Stimulated activated CD4-positive, alpha-beta T cell treated with anti-CD3 and anti-CD28 coated beads, Interleukin-1b, Interleukin-23, amount 100 ng/mL, for 4 hours (primary cell): ENCODE results near the gene CNTNAP5.

Source experiments
- DNase-seq, 2 donors: peaks; one replicate each; pipeline ENCODE4 v3.0.0-alpha.2; 2020; ENCODE audit warnings: low read depth in 2 of 2

The CNTNAP5 gene

GRCh38 chr2:124437811-124438210 lies 412.7 kb downstream of the CNTNAP5 start:
- no peak for DNase-seq

- DNase-seq: no peak
Observed at GRCh38 chr2:124450481-124450880, 425.4 kb downstream of the CNTNAP5 start.

DNA sequence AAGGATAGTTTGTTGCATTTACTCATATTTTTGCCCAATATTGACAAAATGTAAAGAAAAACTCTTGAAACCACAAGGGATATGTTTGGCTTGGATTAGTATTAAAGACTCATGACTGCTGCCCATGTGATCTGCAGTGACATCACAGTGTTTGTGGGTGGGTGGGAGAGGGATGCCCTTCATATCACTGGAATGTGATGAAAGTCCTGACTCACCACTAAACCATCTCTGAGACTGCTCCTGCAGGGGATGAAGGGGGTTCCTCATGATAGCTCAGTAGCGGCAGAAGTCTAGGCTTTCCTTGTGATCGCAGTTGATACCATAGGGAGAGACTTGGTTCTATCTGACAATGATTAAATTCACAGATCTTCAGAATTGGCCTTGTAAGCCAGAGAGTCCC lies 451.2 kb downstream of the CNTNAP5 start:
- no peak for DNase-seq

DNA sequence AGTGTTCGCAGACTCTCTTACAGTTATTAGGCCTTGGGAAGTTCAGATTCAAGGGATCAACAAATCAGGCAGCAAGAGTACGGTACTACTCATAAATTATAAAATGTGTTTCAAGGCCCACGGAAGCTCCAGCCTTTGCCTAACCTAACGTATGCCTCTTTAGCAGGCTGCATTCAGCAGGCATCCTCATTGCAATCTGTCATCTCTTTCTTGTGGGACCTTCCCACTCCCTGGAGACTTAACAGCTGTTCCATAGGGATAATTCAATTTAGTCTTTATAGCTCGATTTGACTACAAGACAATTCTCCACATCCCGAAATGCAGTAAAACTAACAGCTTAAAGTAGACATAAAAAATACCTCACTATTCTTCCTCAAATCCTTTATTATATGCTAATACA lies 453.7 kb downstream of the CNTNAP5 start:
- DNase-seq: no peak

DNA sequence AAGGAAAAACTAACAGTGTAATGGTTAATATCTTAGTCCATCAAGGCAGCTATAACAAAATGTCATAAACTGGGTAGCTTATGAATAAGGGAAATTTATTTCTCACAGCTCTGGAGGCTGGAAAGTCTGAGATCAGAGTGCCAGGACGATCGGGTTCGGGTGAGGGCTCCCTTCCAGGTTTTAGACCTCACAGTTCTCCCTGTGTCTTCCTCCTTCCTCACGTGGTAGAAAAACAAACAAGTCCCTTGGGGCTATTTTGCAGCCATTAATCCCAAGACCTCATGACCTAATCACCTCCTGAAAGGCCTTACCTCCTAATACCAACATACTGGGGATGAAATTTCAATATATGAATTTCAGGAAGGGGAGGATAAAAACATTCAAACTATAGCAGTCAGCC lies 455.9 kb downstream of the CNTNAP5 start:
- no peak for DNase-seq

DNA sequence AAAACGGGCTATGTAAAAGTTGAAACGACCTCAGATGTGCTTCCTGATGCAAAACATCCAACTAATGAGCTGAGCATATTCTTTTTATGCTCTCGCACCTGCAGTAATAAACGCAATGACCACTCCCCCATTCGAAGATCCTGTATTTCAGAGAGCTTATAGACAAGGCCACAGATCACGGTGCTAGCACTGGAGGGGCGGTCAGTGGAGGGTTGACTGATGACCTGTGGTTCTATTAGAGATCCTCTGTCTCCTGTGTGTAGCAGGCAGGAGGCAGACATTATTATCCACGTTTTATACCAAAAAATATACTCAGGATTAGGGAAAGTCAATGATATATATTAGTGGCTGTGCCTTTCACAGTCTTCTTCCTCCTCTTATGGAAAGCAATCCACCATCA lies 457.0 kb downstream of the CNTNAP5 start:
- DNase-seq: no peak

DNA sequence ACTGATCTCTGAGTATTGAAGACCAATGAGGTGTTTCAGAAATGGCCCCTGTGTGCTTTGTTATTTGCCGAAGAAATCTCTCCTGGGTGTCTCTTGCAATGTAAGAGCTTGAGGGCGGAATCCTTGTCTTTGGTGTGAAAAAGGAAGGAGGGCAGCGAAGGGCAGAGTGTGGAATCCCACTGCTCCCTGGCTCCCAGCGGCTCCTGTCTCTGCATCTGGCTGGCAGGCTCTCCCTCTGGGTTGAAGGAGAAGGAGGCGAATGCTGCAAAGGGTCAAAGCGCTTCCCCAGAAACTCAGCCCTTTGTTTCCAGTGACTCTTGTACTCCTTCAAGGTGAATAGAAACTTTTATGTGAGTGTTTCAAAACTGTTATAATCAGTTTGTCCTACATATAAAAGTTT lies 457.5 kb downstream of the CNTNAP5 start:
- DNase-seq: no peak

DNA sequence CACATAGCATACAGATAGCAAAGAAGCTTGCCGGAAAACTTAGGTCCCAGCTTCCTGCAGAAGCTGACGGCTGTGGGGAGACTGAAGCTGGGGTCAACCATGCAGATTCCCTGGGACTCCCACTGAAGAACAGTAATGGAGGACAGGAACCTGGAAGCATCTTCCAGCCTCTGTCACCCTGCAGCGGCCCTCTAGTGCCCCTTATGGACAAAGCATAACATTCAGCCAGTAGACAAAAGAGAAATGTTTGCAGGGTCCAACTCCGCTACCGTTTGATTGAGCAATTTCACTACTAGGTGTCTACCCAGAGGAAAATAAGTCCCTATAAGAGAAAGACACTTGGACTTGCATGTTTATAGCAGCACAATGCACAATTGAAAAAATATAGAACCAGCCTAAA lies 460.6 kb downstream of the CNTNAP5 start:
- DNase-seq: no peak

- DNase-seq: no peak
Observed at GRCh38 chr2:124489686-124490085, 464.6 kb downstream of the CNTNAP5 start.

DNA sequence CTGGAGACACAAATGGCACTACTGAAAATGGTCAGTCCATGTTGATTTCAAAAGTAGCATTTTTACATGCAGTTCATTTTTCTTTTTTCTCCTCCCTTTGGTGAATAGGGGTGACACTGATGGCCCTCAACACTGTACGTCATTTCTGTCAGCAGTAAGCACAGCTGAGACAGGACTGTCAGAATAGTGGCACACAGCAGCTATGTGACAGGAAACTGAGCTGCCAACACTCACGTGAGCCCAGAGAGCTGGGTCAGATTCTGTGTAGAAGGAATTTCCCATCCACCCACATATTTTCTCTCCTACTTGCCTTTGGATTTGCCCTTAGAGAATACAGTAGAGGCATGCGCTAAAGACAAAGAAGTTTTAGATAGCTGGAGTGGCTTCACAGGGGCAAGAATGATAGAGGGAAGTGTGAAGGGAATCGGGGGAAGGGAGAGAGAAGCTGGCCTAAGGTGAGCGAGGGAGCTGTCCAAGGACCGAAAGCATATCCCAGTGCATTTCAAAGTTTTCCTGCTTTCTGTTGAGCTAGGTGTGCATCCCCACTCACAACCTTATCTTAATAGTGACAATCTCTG lies 476.6 kb downstream of the CNTNAP5 start:
- no peak for DNase-seq

DNA sequence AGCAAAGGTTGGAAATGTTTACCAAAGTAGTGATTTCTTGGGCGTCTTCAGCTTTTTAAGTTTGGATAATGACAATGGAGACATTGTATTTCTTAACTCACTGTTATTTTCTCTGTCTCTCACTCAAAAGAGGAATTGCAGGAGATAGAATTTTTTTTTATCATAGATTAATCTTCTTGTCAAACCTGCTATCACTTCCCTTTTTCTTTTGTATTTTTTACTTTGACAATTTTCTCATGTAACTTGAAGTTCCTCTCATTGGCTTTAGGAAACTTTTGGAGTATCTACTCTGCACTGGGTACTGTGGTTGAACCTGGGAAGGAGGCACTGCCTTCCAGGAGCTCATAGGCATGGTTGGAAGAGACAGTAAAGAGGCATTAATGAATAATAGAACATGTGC lies 489.1 kb downstream of the CNTNAP5 start:
- DNase-seq: no peak

DNA sequence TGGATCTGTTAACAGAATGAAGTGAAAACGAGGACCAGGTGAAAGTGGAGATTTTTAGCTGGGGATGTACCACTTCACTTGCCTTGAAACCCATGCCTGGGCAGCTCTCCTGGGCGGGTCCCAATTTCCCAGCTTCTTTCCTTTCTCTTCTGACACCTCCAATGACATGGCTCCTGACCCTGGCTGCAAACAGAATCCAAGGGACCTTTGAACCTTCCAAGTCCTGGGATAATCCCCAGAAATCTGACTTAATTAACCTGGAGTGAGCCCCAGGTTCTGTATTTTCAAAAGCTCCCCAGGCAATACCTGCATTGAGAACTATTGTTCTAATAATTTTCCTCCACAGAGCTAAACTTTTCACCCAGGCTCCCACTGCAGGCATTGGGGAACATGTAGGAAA lies 495.9 kb downstream of the CNTNAP5 start:
- no peak for DNase-seq

- no peak for DNase-seq
Observed at GRCh38 chr2:124523096-124523495, 498.0 kb downstream of the CNTNAP5 start.

- no peak for DNase-seq
Observed at GRCh38 chr2:124524155-124524915, 499.2 kb downstream of the CNTNAP5 start.

GRCh38 chr2:124526221-124526620 lies 501.1 kb downstream of the CNTNAP5 start:
- DNase-seq: no peak

GRCh38 chr2:124530203-124530602 lies 505.1 kb downstream of the CNTNAP5 start:
- DNase-seq: no peak

GRCh38 chr2:124533226-124533954 lies 508.3 kb downstream of the CNTNAP5 start:
- no peak for DNase-seq

GRCh38 chr2:124534028-124534427 lies 508.9 kb downstream of the CNTNAP5 start:
- no peak for DNase-seq

GRCh38 chr2:124535816-124536215 lies 510.7 kb downstream of the CNTNAP5 start:
- no peak for DNase-seq

DNA sequence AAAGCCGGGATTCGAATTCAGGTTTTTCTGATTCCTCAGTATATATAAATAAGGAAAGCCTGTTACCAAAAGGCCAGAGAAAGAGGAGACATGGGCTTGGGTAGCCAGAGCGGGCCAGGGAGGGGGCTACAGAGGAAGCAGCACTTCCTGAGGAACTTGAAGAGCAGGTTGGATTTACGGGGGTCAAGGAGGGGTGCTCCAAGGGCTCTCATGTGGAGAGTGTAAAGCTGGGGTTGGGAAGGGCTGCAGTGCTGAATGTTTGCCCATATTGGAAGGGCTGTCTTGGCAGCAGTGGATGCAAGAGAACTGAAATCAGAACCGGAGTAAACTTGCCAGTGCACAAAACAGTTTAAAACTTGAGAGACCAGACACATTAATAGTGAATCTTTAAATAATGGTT lies 511.5 kb downstream of the CNTNAP5 start:
- DNase-seq: no peak

DNA sequence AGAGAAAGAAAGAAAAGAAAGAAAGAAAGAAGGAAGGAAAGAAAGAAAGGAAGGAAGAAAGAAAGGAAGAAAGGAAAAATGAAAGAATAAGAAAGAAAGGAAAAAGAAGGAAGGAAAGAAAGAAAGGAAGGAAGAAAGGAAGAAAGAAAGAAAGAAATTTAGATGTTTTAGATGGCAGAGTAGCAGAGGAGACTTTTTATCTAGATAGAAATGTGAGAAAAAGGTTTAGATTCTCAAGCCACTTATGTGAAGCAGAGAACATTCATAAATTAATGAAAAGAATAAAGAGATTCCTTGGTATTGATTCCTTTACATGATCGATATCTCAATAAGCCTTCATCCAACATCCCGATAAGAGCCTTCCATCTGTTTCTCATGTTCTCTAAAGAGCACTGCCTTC lies 513.5 kb downstream of the CNTNAP5 start:
- DNase-seq: no peak

GRCh38 chr2:124540805-124541204 lies 515.7 kb downstream of the CNTNAP5 start:
- DNase-seq: no peak
